Central memory CD8-positive, alpha-beta T cell (primary cell): ENCODE measurements around the gene SLC34A3.

Source experiments
- ATAC-seq: fragments of 150-1000 bp; cut with Tn5 transposase; replicated peaks from 2 replicates; pipeline ENCODE4 v1.10.0; 2022; ENCODE audit warnings: mild to moderate bottlenecking, moderate FRiP score, moderate number of reproducible peaks; ENCODE audit not compliant: poor library complexity, severe bottlenecking; ENCODE audit errors: extremely low read depth
- DNase-seq, 2 donors: peaks; one replicate each; pipeline ENCODE4 v3.0.0; 2021; ENCODE audit warnings: low spot score in 2 of 2
- H3K27ac Mint-ChIP-seq: one replicate; pipeline ENCODE4 v1.8.0; 2022; ENCODE audit warnings: low read depth, mild to moderate bottlenecking, moderate library complexity, mixed read lengths
- H3K27me3 Mint-ChIP-seq: one replicate; pipeline ENCODE4 v1.8.0; 2022; ENCODE audit warnings: mixed read lengths
- H3K36me3 Mint-ChIP-seq: one replicate; pipeline ENCODE4 v1.8.0; 2022; ENCODE audit warnings: mild to moderate bottlenecking, moderate library complexity, mixed read lengths; ENCODE audit not compliant: insufficient read depth
- H3K4me1 Mint-ChIP-seq: one replicate; pipeline ENCODE4 v1.8.0; 2022; ENCODE audit warnings: mixed read lengths
- H3K4me3 Mint-ChIP-seq: one replicate; pipeline ENCODE4 v1.8.0; 2022; ENCODE audit warnings: mild to moderate bottlenecking, moderate library complexity, mixed read lengths
- H3K9me3 Mint-ChIP-seq: one replicate; pipeline ENCODE4 v1.8.0; 2022; ENCODE audit warnings: mixed read lengths

SLC34A3 gene

DNA sequence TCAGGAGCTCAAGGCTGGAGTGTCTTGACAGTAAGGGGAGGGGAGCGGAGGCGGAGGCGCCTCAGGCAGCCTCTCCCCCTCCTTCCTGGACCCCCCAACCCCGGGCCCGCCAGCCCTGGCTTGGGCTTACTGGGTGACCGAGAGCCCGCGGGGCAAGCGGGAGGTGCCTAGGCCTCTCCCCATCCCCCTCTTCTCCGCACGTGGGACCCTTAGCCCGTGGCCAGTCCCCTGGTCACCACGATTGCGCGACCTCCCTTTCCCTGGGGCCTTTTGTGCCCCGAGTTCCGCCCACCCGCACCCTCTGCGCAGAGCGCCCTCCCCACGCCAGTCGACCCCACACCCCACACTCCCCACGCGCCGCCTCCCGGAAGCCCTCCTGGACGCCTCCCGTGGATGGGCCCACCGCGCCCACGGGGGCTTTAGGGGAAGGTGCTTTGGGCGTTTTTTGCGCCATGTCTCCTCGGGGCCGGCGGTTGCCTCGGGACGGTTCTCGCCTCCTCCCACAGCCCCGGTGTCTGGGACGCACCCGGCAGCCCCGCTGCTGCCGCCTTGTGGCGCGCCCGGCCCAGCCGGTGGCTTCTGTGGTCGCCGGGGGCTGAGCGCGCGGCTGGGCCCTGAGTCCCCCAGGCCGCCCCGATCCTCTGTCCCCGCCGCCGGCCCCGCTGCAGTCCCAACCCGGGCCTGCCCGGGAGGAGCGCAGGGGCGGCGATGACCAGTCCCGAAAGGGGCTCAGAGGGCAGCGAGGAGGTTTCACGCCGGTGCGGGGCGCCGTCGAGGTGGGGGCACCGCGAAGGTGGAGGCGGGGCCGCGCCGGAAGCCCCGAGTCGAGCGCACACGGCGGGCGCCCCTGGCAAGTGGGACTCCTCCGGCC, 50.0 kb downstream of the SLC34A3 start:
- ATAC-seq, result no peak
- no peaks in the 10 kb centered on the region for H3K27me3 Mint-ChIP-seq
- no peaks in the 10 kb centered on the region for H3K9me3 Mint-ChIP-seq
- peaks cover 5% of the 10 kb centered on the region for H3K36me3 Mint-ChIP-seq
- H3K27ac Mint-ChIP-seq, result no peak overlapping the region
- no peak overlapping the region for H3K4me3 Mint-ChIP-seq
- DNase-seq, result no peak
- H3K4me1 Mint-ChIP-seq, result peaks cover 8% of the 10 kb centered on the region

DNA sequence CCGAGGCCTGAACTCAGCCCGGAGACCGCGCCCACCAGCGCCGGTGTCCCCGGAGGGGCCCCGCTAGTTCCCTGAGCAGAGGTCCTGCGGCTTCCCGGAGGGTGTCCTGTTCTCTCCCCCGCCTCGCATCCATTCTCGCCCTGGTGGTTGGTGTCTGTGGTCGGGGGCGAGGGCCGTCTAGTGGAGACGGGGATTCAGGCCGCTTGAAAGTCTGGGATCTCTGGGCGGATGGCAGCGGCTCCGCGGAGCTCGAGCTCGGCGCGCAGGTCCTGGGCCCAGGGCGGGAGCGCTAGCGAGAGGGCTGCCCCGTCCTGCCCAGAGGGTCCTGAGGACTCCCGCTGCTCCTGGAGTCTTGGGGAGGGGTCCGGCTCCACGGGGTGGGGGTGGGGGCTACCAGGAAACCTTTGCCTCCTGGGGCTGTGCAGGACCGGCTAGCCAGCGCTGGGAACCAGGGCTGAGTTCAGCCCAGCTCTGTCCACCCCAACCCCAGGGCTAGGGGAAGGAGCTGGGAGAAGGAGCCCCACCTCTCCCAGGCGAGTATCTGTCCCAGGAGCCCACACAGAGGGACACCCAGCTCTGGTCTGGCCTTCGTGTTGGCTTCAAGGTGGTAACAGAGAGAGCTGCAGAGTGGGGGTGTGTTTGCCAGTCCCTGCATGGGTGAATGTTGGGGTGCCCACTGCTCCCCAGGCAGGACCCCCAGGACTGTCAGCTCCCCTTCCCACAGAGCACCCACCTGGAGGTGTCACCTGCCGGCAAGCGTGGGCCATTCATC, 50.8 kb downstream of the SLC34A3 start:
- H3K27ac Mint-ChIP-seq, result no peak overlapping the region
- DNase-seq (no peak), ATAC-seq (no peak)
- peaks cover 7% of the 10 kb centered on the region for H3K36me3 Mint-ChIP-seq
- H3K9me3 Mint-ChIP-seq, result no peaks in the 10 kb centered on the region
- H3K4me3 Mint-ChIP-seq, result no peak overlapping the region
- no peaks in the 10 kb centered on the region for H3K27me3 Mint-ChIP-seq
- peaks cover 6% of the 10 kb centered on the region for H3K4me1 Mint-ChIP-seq
